ENCODE measurements around the gene DNAH9.

DNA sequence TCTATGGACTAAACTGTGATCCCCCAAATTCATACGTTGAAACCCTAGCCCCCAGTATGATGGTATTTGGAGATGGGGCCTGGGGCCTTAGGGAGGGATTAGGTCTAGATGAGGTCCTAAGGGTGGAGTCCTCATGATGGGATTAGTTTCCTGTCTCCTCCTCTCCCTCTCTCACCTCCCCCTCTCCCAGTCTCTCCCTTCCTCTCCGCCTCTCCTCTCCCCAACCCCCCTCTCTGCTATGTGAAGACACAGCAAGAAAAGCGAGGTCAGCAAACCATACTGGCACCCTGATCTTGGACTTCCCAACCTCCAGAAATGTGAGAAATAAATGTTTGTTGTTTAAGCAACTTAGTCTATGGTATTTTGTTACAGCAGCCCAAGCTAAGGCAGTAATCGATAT lies 383.6 kb downstream of the DNAH9 start:
- TF ChIP-seq, protein P1, sequence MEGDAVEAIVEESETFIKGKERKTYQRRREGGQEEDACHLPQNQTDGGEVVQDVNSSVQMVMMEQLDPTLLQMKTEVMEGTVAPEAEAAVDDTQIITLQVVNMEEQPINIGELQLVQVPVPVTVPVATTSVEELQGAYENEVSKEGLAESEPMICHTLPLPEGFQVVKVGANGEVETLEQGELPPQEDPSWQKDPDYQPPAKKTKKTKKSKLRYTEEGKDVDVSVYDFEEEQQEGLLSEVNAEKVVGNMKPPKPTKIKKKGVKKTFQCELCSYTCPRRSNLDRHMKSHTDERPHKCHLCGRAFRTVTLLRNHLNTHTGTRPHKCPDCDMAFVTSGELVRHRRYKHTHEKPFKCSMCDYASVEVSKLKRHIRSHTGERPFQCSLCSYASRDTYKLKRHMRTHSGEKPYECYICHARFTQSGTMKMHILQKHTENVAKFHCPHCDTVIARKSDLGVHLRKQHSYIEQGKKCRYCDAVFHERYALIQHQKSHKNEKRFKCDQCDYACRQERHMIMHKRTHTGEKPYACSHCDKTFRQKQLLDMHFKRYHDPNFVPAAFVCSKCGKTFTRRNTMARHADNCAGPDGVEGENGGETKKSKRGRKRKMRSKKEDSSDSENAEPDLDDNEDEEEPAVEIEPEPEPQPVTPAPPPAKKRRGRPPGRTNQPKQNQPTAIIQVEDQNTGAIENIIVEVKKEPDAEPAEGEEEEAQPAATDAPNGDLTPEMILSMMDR (IDR thresholded peaks at IDR 0.05) = no peak
- TF ChIP-seq POLR2A (IDR thresholded peaks at IDR 0.05) = no peak
- TF ChIP-seq POLR2AphosphoS5 (IDR thresholded peaks at IDR 0.05) = no peak
